ACC112 (cell line): Measurements from ENCODE around the gene SPTLC3.

Source experiments
- H2AFZ ChIP-seq: fragments of 200-600 bp; sonication (generic); one replicate; pipeline ENCODE4 v1.6.0; 2017; ENCODE audit warnings: antibody characterized with exemption, low read length; ENCODE audit not compliant: unreplicated experiment
- H3K27ac ChIP-seq: fragments of 200-600 bp; sonication (generic); 2 replicates; pipeline ENCODE4 v1.5.1; 2014; ENCODE audit warnings: low read depth, mild to moderate bottlenecking, antibody characterized with exemption, low read length, moderate library complexity
- H3K27me3 ChIP-seq: fragments of 200-600 bp; sonication (generic); 2 replicates; pipeline ENCODE4 v1.6.1; 2014; ENCODE audit warnings: mild to moderate bottlenecking, antibody characterized with exemption, low read length, moderate library complexity, mixed read lengths; ENCODE audit not compliant: insufficient read depth
- H3K36me3 ChIP-seq: fragments of 200-600 bp; sonication (generic); 2 replicates; pipeline ENCODE4 v1.6.1; 2016; ENCODE audit warnings: mild to moderate bottlenecking, antibody characterized with exemption, low read length, moderate library complexity, mixed read lengths; ENCODE audit not compliant: insufficient read depth
- H3K4me1 ChIP-seq: fragments of 200-600 bp; sonication (generic); one replicate; pipeline ENCODE4 v1.6.1; 2016; ENCODE audit warnings: low read length, mixed read lengths; ENCODE audit not compliant: insufficient read depth, unreplicated experiment, control insufficient read depth
- H3K4me3 ChIP-seq: fragments of 200-600 bp; sonication (generic); 2 replicates; pipeline ENCODE4 v1.5.1; 2014; ENCODE audit warnings: mild to moderate bottlenecking, low read depth, low read length
- H3K79me2 ChIP-seq: fragments of 200-600 bp; sonication (generic); one replicate; pipeline ENCODE4 v1.6.0; 2016; ENCODE audit warnings: low read length; ENCODE audit not compliant: control insufficient read depth, unreplicated experiment, insufficient read depth

The SPTLC3 gene

DNA sequence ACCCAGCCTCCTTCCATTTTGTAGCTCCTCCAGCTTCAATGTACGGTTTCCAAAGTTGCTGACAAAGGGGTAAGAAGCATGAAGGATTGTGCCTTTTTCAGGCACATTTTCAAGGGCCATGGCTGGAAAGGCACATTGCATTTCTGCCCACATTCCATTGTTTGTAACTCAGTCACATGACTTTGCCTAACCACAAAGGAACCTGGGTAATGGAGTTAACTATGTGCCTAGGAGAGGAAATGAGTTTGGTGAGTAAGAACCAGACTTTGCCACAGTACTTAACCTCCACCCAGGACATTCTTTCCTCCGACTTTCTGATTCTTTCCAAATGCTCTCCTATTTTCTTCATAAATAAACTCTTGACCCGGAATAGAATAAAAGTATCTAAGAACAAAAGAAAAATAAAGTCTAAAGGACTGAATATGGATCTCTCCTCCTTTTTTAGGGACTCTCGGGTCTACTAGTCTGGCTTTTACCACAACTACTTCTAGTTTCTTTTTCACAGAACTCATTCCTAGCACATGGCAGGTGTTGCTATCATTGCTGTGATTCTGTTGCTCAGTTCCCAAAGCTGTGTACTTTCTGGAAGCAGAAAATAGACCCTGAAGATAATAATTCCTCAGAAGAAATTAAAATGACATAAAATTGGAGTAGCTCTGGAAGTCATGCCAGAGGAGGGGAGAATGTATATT, 130.8 kb downstream of the SPTLC3 start:
- no peak overlapping the region for H3K4me3 ChIP-seq
- H3K4me1 ChIP-seq: no peaks in the 10 kb centered on the region
- no peaks in the 10 kb centered on the region for H3K27me3 ChIP-seq
- no peak overlapping the region for H3K27ac ChIP-seq
- no peaks in the 10 kb centered on the region for H3K36me3 ChIP-seq
- H3K79me2 ChIP-seq: no peaks in the 10 kb centered on the region
- no peak overlapping the region for H2AFZ ChIP-seq

DNA sequence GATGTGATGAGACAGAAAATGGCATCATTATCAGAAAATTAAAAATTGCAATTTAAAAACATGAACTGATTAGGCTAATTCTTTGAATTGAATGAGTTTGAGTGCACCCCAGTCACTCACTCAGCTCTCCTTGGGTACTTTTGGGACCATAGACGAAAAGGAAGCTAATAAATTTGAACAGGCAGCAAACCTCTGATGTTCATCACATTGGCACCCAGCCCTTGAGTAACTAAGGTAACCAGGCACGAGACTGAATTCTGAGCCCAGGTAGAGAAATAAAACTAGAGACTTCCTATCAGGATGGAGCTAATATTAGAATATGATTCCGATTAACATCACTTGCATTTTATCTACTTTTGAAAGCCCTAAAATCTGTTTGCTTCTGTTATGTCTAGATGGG, 131.4 kb downstream of the SPTLC3 start:
- no peaks in the 10 kb centered on the region for H3K79me2 ChIP-seq
- H3K4me3 ChIP-seq: no peak overlapping the region
- H3K27me3 ChIP-seq: no peaks in the 10 kb centered on the region
- H3K4me1 ChIP-seq: no peaks in the 10 kb centered on the region
- no peak overlapping the region for H3K27ac ChIP-seq
- H3K36me3 ChIP-seq: no peaks in the 10 kb centered on the region
- no peak overlapping the region for H2AFZ ChIP-seq

DNA sequence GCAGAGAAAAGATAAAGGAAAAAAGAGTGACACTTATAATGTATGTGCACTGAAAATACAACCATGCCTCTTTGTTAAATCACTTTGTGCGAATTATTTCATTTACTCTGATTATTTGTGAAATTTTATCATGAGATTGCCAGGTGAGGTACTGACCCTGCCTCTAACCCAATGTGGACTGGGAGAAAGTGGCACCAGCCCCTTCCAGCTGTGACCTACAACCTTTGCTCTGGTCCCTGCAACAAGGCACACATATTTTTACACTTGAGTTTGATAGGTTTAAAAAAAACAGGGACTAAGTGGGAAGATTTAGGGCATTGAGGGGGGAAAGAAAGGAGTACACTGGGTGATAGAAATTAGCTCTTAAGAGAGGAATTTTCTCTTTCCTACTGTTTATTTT, 132.0 kb downstream of the SPTLC3 start:
- no peak overlapping the region for H2AFZ ChIP-seq
- H3K4me1 ChIP-seq: no peaks in the 10 kb centered on the region
- no peaks in the 10 kb centered on the region for H3K36me3 ChIP-seq

DNA sequence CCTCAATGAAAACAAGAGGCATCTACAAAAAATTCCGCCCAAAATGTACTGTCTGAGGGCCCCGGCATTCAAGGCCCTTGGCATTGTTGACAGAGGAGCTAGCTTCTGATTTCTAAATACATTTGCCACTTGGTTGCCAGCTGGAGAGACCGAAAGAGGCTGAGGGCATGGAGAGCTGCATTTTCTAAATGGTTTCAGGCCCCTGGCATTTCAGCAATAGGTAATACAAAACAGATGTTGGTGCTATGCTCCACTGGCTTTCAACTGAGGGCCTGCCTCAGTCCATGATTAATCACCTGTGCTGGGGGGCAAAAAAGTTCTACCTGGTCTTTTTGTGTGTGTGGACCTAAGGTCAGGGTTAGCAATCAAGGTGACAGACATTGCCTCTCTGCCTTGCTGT, 132.8 kb downstream of the SPTLC3 start:
- no peak overlapping the region for H3K4me3 ChIP-seq
- no peak overlapping the region for H3K27ac ChIP-seq
- H3K27me3 ChIP-seq: no peaks in the 10 kb centered on the region
- H3K4me1 ChIP-seq: no peaks in the 10 kb centered on the region
- no peak overlapping the region for H2AFZ ChIP-seq
- no peaks in the 10 kb centered on the region for H3K79me2 ChIP-seq
- no peaks in the 10 kb centered on the region for H3K36me3 ChIP-seq

More for the DNA sequence above, 132.0 kb downstream of the SPTLC3 start:
- Histone ChIP-seq H3K79me2 (no peaks in the 10 kb centered on the region), H3K27me3 (no peaks in the 10 kb centered on the region), H3K4me3 (no peak overlapping the region), H3K27ac (no peak overlapping the region)

DNA sequence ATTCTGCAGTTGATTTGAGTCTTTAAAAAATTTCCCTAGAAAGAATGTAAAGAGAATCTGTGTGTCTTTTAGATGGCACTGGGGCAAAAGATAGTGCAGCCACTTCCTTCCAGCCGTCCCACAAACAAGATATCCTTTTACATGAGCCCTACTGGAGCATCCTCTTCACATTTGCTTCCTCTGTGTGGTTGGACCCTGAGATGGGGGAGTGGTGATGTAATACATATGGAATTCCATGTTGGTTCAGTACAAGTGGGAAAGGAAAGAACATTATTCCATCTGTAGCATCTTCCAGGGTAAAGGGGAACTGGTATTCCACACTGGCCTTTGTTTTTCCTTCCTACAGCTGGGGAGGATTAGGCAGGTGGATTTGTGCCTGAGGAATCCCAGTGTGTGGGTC, 133.4 kb downstream of the SPTLC3 start:
- Histone ChIP-seq H3K27ac (no peak overlapping the region), H3K4me3 (no peak overlapping the region), H3K27me3 (no peaks in the 10 kb centered on the region), H2AFZ (no peak overlapping the region), H3K79me2 (no peaks in the 10 kb centered on the region), H3K4me1 (no peaks in the 10 kb centered on the region), H3K36me3 (no peaks in the 10 kb centered on the region)

DNA sequence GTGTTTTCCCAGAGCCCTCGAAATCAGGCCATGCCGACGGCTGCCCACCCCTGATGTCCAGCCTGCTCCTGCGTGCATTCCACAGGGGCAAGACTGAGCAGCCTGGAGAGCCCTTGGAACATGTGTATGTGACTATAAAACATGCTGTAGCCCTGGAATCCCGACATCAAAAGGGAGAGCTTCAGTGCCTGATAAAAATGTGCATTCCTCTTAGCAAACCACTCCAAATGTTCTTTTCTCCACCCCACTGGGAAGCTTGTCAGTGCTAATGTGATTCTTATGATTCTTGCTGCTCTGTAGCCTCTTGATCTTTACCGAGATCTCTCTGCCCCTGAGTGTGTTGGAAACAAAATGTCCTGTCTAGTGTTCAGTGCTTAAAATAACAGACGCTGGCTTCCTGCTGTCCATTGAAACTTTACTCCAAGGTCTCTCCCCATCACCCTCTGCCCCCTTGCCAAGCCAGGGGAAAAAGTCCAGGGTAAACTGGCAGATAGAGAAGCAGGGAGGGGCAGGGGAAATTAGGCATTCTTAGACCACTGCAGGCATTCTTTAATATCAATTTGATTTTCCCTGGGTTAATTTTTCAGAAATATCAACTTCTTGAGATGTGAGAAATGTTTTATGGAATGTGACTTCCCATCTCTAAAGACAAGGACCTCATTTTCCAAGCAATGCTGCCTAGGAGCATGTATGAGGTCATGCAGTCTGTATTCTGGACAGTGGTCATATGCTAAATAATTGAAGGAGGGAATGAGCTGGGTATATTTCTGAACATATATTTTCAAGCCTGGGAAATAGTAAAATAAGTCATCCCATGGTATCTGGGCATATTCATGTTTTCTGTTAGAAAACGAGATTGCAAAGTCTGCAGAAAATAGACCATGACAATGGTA, 138.5 kb downstream of the SPTLC3 start:
- H2AFZ ChIP-seq: no peak overlapping the region
- H3K36me3 ChIP-seq: no peaks in the 10 kb centered on the region
- no peaks in the 10 kb centered on the region for H3K4me1 ChIP-seq
- H3K4me3 ChIP-seq: no peak overlapping the region
- H3K27ac ChIP-seq: no peak overlapping the region
- H3K27me3 ChIP-seq: no peaks in the 10 kb centered on the region
- no peaks in the 10 kb centered on the region for H3K79me2 ChIP-seq

DNA sequence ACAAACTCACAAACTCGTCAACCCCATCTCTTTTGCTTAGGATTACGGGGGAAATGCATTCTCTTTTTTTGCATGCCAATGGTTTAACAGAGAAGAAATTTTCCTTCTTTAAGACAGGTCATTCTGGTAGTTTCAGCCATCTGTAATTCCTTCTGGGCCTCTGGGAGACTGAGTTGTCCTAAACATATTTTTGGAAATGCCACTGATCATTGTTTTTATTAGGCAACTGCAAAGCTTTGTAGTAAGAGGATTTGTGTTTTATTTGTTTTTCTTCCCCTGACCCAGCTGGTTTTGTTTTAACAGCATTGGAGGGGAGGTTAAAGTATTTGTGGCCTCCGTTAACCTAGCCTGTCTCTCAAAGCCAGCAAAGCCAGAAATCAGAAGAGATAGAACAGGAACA, 139.2 kb downstream of the SPTLC3 start:
- Histone ChIP-seq H3K79me2 (no peaks in the 10 kb centered on the region), H3K27me3 (no peaks in the 10 kb centered on the region), H3K4me1 (no peaks in the 10 kb centered on the region), H3K36me3 (no peaks in the 10 kb centered on the region), H2AFZ (no peak overlapping the region), H3K4me3 (no peak overlapping the region), H3K27ac (no peak overlapping the region)

DNA sequence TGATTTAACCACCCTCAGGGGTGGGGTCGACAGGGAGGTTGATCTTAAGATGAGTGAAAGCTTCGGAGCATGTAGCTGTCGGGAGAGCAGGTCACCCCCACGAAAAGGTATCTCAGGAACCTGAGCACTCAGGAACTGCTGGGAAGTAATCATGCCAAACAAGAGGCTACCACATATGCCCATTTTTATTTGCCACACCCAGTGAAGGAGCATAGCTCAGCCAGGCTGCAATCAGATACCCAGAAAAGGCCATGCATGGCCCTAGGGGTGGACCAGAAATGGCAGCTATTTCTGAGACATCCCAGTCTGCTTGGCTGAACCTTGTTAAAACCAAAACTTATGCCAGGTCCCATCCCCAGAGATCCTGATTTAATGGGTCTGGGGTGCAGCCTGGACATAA, 139.6 kb downstream of the SPTLC3 start:
- H3K4me3 ChIP-seq: no peak overlapping the region
- H3K27me3 ChIP-seq: no peaks in the 10 kb centered on the region
- H3K4me1 ChIP-seq: no peaks in the 10 kb centered on the region
- no peak overlapping the region for H3K27ac ChIP-seq
- no peaks in the 10 kb centered on the region for H3K36me3 ChIP-seq
- no peaks in the 10 kb centered on the region for H3K79me2 ChIP-seq
- H2AFZ ChIP-seq: no peak overlapping the region

DNA sequence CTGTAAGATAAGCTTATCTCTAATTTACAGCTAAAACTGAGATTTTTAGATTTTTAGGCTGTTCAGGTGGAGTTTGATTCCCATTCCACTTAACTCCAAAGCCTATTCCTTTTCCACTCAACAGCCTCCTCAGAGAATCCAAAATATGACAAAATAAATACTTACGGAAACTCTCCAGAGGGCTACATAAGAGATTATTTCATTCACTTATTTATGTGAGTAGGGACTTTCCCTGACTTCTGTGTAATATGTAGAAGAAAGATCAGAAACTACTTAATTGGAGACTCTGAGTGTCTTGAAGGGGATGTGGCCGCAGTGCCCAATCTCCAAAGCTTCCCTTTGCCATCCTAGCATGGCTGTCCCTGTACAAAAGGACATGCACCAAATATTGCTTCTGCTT, 140.2 kb downstream of the SPTLC3 start:
- Histone ChIP-seq H3K36me3 (no peaks in the 10 kb centered on the region), H2AFZ (no peak overlapping the region), H3K79me2 (no peaks in the 10 kb centered on the region), H3K27me3 (no peaks in the 10 kb centered on the region), H3K4me1 (no peaks in the 10 kb centered on the region), H3K27ac (no peak overlapping the region), H3K4me3 (no peak overlapping the region)

DNA sequence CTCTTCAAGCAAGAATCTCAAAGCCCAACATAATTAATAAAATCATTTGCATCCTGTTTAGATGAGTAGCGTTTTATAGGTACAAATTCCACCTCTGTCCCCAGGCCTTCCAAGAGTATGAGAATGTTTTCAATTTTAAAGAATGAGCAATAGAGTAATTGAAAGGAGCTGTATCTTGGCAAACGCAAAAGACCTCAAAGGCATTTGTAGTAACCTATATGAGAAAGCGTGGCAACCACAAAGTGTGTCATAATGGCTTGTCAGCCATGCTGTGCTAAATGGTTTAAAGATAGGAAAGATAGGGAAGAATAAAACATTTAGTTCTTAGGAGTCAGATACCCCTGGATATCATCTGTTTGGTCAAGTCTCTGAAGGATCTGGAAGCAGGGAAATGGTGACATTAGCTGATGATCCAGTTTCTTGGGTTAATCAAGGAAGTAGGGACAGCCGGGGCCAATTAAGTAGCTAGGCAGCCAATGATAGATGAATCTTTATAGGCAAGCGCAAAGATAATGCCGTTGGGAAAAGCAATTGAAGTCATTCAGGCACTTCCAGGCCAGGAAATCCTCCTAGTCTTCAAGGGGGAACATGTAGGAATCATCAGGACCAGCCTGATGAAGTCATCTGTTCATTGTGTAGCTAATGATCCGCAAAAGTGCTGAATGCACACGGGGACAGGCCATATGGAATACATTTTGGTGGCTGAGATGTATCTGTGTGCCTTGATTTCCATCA, 140.8 kb downstream of the SPTLC3 start:
- Histone ChIP-seq H3K27ac (no peak overlapping the region), H3K4me1 (no peaks in the 10 kb centered on the region), H3K36me3 (no peaks in the 10 kb centered on the region), H3K4me3 (no peak overlapping the region), H3K79me2 (no peaks in the 10 kb centered on the region), H2AFZ (no peak overlapping the region), H3K27me3 (no peaks in the 10 kb centered on the region)
